ENCODE data around the gene MTF1.

The MTF1 gene

GRCh38 chr1:37765916-37766664, 93.3 kb downstream of the MTF1 start:
- no peaks in the 10 kb centered on the region for H3K36me3 ChIP-seq (ENCODE audit: insufficient read depth, low read length)
- H3K4me1 ChIP-seq (ENCODE audit: insufficient read depth, low read length): peaks cover 5% of the 10 kb centered on the region; the same call in 1 of the 2 replicates
- H3K9me3 ChIP-seq (ENCODE audit: control insufficient read depth, insufficient read depth, low read length): no peaks in the 10 kb centered on the region
- H3K9ac ChIP-seq (ENCODE audit: low read depth, low read length): no peak overlapping the region

GRCh38 chr1:37764888-37765441, 94.4 kb downstream of the MTF1 start, which contains the start of gene EPHA10:
TSS of gene EPHA10 (minus strand) at chr1:37765120. CDS start at chr1:37765066, 54 bp downstream.
- H3K36me3 ChIP-seq (ENCODE audit: insufficient read depth, low read length): no peaks in the 10 kb centered on the region
- no peak within 1 kb of the TSS; the same call in 1 of the 2 replicates for H3K9ac ChIP-seq (ENCODE audit: low read depth, low read length)
- H3K9me3 ChIP-seq (ENCODE audit: control insufficient read depth, insufficient read depth, low read length): no peaks in the 10 kb centered on the region
- H3K4me1 ChIP-seq (ENCODE audit: insufficient read depth, low read length): peaks cover 5% of the 10 kb centered on the region; the same call in 1 of the 2 replicates

GRCh38 chr1:37764414-37764825, 95.0 kb downstream of the MTF1 start:
- Histone ChIP-seq H3K9ac (ENCODE audit: low read depth, low read length) (no peak overlapping the region), H3K4me1 (ENCODE audit: insufficient read depth, low read length) (peaks cover 5% of the 10 kb centered on the region; the same call in 1 of the 2 replicates), H3K9me3 (ENCODE audit: control insufficient read depth, insufficient read depth, low read length) (no peaks in the 10 kb centered on the region), H3K36me3 (ENCODE audit: insufficient read depth, low read length) (no peaks in the 10 kb centered on the region)

GRCh38 chr1:37763791-37764413, 95.5 kb downstream of the MTF1 start:
- H3K4me1 ChIP-seq (ENCODE audit: insufficient read depth, low read length): peaks cover 5% of the 10 kb centered on the region; the same call in 1 of the 2 replicates
- H3K9ac ChIP-seq (ENCODE audit: low read depth, low read length): no peak overlapping the region
- H3K9me3 ChIP-seq (ENCODE audit: control insufficient read depth, insufficient read depth, low read length): no peaks in the 10 kb centered on the region
- H3K36me3 ChIP-seq (ENCODE audit: insufficient read depth, low read length): no peaks in the 10 kb centered on the region

- no peak overlapping the region for H3K9ac ChIP-seq (ENCODE audit: low read depth, low read length)
- H3K36me3 ChIP-seq (ENCODE audit: insufficient read depth, low read length): no peaks in the 10 kb centered on the region
- H3K9me3 ChIP-seq (ENCODE audit: control insufficient read depth, insufficient read depth, low read length): no peaks in the 10 kb centered on the region
- peaks cover 5% of the 10 kb centered on the region; the same call in 1 of the 2 replicates for H3K4me1 ChIP-seq (ENCODE audit: insufficient read depth, low read length)
Observed at GRCh38 chr1:37762516-37762915, 96.9 kb downstream of the MTF1 start.

GRCh38 chr1:37761416-37762095, 97.8 kb downstream of the MTF1 start:
- H3K9ac ChIP-seq (ENCODE audit: low read depth, low read length): no peak overlapping the region
- H3K9me3 ChIP-seq (ENCODE audit: control insufficient read depth, insufficient read depth, low read length): no peaks in the 10 kb centered on the region
- H3K36me3 ChIP-seq (ENCODE audit: insufficient read depth, low read length): no peaks in the 10 kb centered on the region
- H3K4me1 ChIP-seq (ENCODE audit: insufficient read depth, low read length): peaks cover 4% of the 10 kb centered on the region; the same call in 1 of the 2 replicates
